Panc1 (cell line): ENCODE results near the gene SYP.

ENCODE experiments used
- POLR2AphosphoS5 ChIP-seq: IDR thresholded peaks from 2 replicates; pipeline ENCODE4 v1.6.1; 2012; ENCODE audit warnings: mild to moderate bottlenecking, low read depth, low read length, moderate library complexity
- SIN3A ChIP-seq: IDR thresholded peaks from 2 replicates; pipeline ENCODE4 v1.6.1; 2012; ENCODE audit warnings: low read depth, mild to moderate bottlenecking, low read length, moderate library complexity, borderline replicate concordance; ENCODE audit not compliant: insufficient read depth
- TF ChIP-seq, protein P1 (sequence below): fragments of 450-650 bp; IDR thresholded peaks from 2 replicates; pipeline ENCODE4 v1.5.1; 2017; ENCODE audit warnings: mild to moderate bottlenecking

DNA sequence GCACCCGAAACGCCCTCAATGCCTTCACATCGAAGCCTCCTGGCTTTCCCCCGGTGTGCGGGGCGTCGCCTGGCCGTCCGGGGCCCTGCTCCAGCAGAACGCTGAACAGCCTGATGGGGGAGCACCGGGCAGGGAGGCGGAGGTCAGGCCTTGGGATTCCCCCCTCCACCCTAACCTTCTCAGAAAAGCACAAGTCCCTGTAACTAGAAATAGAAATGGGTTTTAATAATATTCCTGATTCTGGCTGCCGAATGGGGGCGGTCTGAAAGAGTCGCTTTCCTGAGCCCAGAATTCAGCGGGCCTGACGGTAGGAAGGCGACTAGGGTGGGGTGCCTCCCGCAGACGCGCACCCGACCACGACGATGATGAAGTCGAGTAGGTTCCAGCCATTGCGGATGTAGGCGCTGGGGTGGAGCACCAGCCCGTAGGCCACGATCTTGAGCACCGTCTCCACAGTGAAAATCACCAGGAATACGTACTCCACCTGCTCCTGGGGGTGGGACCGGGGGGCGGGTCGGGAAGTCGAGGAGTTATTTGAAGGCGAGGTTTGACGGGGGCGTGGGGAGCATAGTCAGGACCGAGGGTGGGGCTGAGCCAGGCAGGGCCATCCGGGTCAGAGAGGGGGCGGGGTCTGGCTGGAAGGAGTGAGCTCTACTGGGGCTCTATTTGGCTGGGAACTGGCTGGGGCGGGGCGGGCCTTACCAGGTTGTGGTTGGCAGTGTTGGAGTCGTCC, 30.7 kb upstream of the SYP start:
- TF ChIP-seq, protein P1, sequence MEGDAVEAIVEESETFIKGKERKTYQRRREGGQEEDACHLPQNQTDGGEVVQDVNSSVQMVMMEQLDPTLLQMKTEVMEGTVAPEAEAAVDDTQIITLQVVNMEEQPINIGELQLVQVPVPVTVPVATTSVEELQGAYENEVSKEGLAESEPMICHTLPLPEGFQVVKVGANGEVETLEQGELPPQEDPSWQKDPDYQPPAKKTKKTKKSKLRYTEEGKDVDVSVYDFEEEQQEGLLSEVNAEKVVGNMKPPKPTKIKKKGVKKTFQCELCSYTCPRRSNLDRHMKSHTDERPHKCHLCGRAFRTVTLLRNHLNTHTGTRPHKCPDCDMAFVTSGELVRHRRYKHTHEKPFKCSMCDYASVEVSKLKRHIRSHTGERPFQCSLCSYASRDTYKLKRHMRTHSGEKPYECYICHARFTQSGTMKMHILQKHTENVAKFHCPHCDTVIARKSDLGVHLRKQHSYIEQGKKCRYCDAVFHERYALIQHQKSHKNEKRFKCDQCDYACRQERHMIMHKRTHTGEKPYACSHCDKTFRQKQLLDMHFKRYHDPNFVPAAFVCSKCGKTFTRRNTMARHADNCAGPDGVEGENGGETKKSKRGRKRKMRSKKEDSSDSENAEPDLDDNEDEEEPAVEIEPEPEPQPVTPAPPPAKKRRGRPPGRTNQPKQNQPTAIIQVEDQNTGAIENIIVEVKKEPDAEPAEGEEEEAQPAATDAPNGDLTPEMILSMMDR = no peak
- no peak for TF ChIP-seq SIN3A
- no peak for TF ChIP-seq POLR2AphosphoS5
